ENCODE measurements around the gene ADD2. TPM values are rescaled to one million over a fixed set of nuclear protein-coding genes. Genes with fewer than 3 reads are reported as not detected.

ADD2 gene
- total RNA-seq, 1 donor from 2014 or later = 4.8 TPM

DNA sequence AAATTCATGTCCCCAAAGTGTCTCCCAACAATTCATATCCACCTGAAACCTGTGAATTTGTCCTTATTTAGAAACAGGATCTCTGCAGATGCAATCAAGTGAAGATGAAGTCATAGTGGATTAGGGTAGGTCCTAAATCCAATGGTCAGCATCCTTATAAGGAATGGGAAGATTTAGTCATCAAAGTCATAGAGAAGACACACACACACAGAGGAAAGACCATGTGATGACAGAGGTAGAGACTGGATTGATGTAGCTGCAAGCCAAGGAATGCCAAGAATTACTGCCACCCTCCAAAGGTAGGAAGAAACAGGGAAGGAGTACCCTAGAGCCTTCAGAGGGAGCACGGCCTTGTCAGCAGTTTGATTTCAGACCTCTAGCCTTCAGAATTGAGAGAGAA, 17.7 kb downstream of the ADD2 start:
- no peaks in the 10 kb centered on the region for H3K79me2 ChIP-seq (ENCODE audit: insufficient read depth, low read length)
- DNase-seq (ENCODE audit: low read depth) = no peak
- Mint-ChIP-seq H3K4me3 (ENCODE audit: unreplicated experiment) (no peak overlapping the region), H3K9me3 (ENCODE audit: unreplicated experiment) (no peaks in the 10 kb centered on the region), H3K27ac (ENCODE audit: unreplicated experiment) (no peak overlapping the region), H3K36me3 (ENCODE audit: low read depth, unreplicated experiment) (no peaks in the 10 kb centered on the region), H3K27me3 (ENCODE audit: low read depth, unreplicated experiment) (no peaks in the 10 kb centered on the region), H3K4me1 (ENCODE audit: low read depth, unreplicated experiment) (no peaks in the 10 kb centered on the region)
- H3K9ac ChIP-seq (ENCODE audit: low read length) = no peak overlapping the region
- FAIRE-seq = no peak
- H3K27ac ChIP-seq (ENCODE audit: low read depth, low read length) = no peak overlapping the region
- H3K27me3 ChIP-seq (ENCODE audit: insufficient read depth, low read length) = no peaks in the 10 kb centered on the region
- H3K4me1 ChIP-seq (ENCODE audit: insufficient read depth, low read length) = peaks cover 2% of the 10 kb centered on the region
- H3K4me2 ChIP-seq (ENCODE audit: low read length) = no peak overlapping the region
- H3K9me3 ChIP-seq (ENCODE audit: insufficient read depth, low read depth, low read length) = no peaks in the 10 kb centered on the region
- no peak for TF ChIP-seq EZH2 (IDR thresholded peaks at IDR 0.05; ENCODE audit: insufficient read depth, low read length)
- TF ChIP-seq, protein P1, sequence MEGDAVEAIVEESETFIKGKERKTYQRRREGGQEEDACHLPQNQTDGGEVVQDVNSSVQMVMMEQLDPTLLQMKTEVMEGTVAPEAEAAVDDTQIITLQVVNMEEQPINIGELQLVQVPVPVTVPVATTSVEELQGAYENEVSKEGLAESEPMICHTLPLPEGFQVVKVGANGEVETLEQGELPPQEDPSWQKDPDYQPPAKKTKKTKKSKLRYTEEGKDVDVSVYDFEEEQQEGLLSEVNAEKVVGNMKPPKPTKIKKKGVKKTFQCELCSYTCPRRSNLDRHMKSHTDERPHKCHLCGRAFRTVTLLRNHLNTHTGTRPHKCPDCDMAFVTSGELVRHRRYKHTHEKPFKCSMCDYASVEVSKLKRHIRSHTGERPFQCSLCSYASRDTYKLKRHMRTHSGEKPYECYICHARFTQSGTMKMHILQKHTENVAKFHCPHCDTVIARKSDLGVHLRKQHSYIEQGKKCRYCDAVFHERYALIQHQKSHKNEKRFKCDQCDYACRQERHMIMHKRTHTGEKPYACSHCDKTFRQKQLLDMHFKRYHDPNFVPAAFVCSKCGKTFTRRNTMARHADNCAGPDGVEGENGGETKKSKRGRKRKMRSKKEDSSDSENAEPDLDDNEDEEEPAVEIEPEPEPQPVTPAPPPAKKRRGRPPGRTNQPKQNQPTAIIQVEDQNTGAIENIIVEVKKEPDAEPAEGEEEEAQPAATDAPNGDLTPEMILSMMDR (IDR thresholded peaks at IDR 0.05; ENCODE audit: insufficient read depth, low read depth, low read length) = no peak
- no peaks in the 10 kb centered on the region for H3K36me3 ChIP-seq (ENCODE audit: insufficient read depth, low read length)
- no peak overlapping the region for H2AFZ ChIP-seq (ENCODE audit: low read depth, low read length)
- H4K20me1 ChIP-seq (ENCODE audit: insufficient read depth, low read length) = no peaks in the 10 kb centered on the region
- no peak overlapping the region for H3K4me3 ChIP-seq (ENCODE audit: insufficient read depth, low read depth, low read length)

DNA sequence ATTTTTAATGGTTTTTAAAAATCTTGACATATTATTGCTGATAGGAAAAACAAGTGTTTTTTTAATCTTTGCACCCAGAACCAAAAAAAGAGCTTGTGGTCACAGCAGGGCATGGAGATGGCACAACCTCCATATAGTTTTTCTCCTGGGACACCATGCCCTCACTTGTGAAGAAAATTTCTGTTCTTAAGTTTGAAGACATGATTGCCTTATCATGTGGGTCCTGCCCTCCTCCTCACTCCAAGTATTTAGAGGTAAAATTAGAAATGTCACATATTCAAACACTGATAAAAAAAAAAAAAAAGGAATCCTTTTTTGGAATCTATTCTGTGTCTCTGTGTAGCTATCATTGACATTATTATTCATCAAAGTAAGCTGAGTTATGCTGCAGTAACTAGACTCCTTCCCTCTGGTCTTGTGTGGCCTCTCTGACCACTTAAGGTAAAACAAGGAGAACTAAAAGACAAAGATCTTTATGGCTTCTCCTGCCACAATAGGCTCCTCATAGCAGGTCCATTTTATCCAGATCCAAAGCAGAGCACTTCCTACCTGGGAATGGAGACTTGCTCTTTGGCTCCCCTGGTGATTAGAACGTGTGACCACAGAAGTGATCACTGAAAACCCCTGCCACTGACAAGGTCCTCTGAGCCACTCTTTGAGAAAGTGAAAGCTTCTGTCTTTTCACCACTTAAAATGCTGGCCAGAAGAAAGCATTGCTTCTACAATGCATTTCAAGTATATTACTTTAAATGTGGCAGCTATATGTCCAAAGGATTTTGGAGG, 19.8 kb downstream of the ADD2 start:
- no peak overlapping the region for H3K4me2 ChIP-seq (ENCODE audit: low read length)
- H3K36me3 Mint-ChIP-seq (ENCODE audit: low read depth, unreplicated experiment) = no peaks in the 10 kb centered on the region
- H3K27me3 ChIP-seq (ENCODE audit: insufficient read depth, low read length) = no peaks in the 10 kb centered on the region
- FAIRE-seq (no peak), DNase-seq (ENCODE audit: low read depth) (no peak)
- H3K4me1 ChIP-seq (ENCODE audit: insufficient read depth, low read length) = peaks cover 2% of the 10 kb centered on the region
- TF ChIP-seq, protein P1 (IDR thresholded peaks at IDR 0.05; ENCODE audit: insufficient read depth, low read depth, low read length) = no peak
- TF ChIP-seq EZH2 (IDR thresholded peaks at IDR 0.05; ENCODE audit: insufficient read depth, low read length) = no peak
- H3K27ac Mint-ChIP-seq (ENCODE audit: unreplicated experiment) = no peak overlapping the region
- no peak overlapping the region for H3K4me3 Mint-ChIP-seq (ENCODE audit: unreplicated experiment)
- H3K9me3 Mint-ChIP-seq (ENCODE audit: unreplicated experiment) = no peaks in the 10 kb centered on the region
- H3K36me3 ChIP-seq (ENCODE audit: insufficient read depth, low read length) = no peaks in the 10 kb centered on the region
- no peak overlapping the region for H3K4me3 ChIP-seq (ENCODE audit: insufficient read depth, low read depth, low read length)
- H3K9me3 ChIP-seq (ENCODE audit: insufficient read depth, low read depth, low read length) = no peaks in the 10 kb centered on the region
- H3K9ac ChIP-seq (ENCODE audit: low read length) = no peak overlapping the region
- no peaks in the 10 kb centered on the region for H3K27me3 Mint-ChIP-seq (ENCODE audit: low read depth, unreplicated experiment)
- no peaks in the 10 kb centered on the region for H4K20me1 ChIP-seq (ENCODE audit: insufficient read depth, low read length)
- H3K27ac ChIP-seq (ENCODE audit: low read depth, low read length) = no peak overlapping the region
- H3K79me2 ChIP-seq (ENCODE audit: insufficient read depth, low read length) = no peaks in the 10 kb centered on the region
- H2AFZ ChIP-seq (ENCODE audit: low read depth, low read length) = no peak overlapping the region
- H3K4me1 Mint-ChIP-seq (ENCODE audit: low read depth, unreplicated experiment) = no peaks in the 10 kb centered on the region

DNA sequence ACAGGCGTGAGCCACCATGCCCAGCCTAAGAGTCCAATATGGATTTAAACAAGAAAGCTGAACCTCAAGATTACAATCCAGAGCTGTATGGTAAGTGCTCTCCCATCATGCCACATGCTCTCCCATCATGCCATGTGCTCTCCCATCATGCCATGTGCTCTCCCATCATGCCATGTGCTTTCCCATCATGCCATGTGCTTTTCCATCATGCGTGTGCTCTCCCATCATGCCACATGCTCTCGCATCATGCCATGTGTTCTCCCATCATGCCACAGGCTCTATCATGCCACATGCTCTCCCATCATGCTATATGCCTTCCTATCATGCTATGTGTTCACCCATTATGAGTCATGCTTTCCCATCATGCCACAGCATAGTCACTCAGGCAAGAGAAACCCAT, 20.7 kb downstream of the ADD2 start:
- Mint-ChIP-seq H3K27ac (ENCODE audit: unreplicated experiment) (no peak overlapping the region), H3K4me1 (ENCODE audit: low read depth, unreplicated experiment) (no peaks in the 10 kb centered on the region), H3K4me3 (ENCODE audit: unreplicated experiment) (no peak overlapping the region), H3K9me3 (ENCODE audit: unreplicated experiment) (no peaks in the 10 kb centered on the region), H3K36me3 (ENCODE audit: low read depth, unreplicated experiment) (no peaks in the 10 kb centered on the region), H3K27me3 (ENCODE audit: low read depth, unreplicated experiment) (no peaks in the 10 kb centered on the region)
- no peaks in the 10 kb centered on the region for H4K20me1 ChIP-seq (ENCODE audit: insufficient read depth, low read length)
- H3K9ac ChIP-seq (ENCODE audit: low read length) = no peak overlapping the region
- no peak overlapping the region for H3K27ac ChIP-seq (ENCODE audit: low read depth, low read length)
- H3K79me2 ChIP-seq (ENCODE audit: insufficient read depth, low read length) = no peaks in the 10 kb centered on the region
- no peaks in the 10 kb centered on the region for H3K9me3 ChIP-seq (ENCODE audit: insufficient read depth, low read depth, low read length)
- FAIRE-seq (no peak), DNase-seq (ENCODE audit: low read depth) (no peak)
- H3K27me3 ChIP-seq (ENCODE audit: insufficient read depth, low read length) = no peaks in the 10 kb centered on the region
- no peaks in the 10 kb centered on the region for H3K36me3 ChIP-seq (ENCODE audit: insufficient read depth, low read length)
- no peak for TF ChIP-seq EZH2 (IDR thresholded peaks at IDR 0.05; ENCODE audit: insufficient read depth, low read length)
- TF ChIP-seq, protein P1 (IDR thresholded peaks at IDR 0.05; ENCODE audit: insufficient read depth, low read depth, low read length) = no peak
- H3K4me2 ChIP-seq (ENCODE audit: low read length) = no peak overlapping the region
- no peak overlapping the region for H2AFZ ChIP-seq (ENCODE audit: low read depth, low read length)
- H3K4me1 ChIP-seq (ENCODE audit: insufficient read depth, low read length) = peaks cover 2% of the 10 kb centered on the region
- H3K4me3 ChIP-seq (ENCODE audit: insufficient read depth, low read depth, low read length) = no peak overlapping the region
